ENCODE measurements around the gene GALNT10. TPM values are rescaled to one million over a fixed set of nuclear protein-coding genes. Genes with fewer than 3 reads are reported as not detected.

GALNT10 gene
- total and polyA plus RNA-seq, 10 of the 15 experiments (the other 5 are each of a cell fraction or from before 2014, with no cell fraction given) = 3.9 to 35.4 (median 15.5) TPM

DNA sequence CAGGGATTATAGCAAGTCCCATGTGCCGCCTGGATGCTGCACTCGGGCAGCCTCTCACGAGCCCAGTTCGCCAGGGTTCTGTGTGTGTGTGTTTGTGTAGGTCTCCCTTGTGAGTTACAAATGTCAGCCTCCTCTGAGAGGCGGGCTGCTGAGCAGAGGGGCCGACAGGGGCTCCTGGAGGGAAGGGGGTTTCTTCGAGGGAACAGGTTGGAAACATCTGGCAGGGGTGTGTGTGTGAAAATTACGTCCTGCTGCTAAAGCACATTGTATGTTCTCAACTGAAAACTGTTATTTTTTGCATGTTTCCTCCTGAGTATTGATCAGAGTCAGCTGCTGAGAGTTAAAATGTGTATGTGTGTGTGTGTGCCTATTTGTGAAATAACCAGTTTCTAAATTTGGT, 9.7 kb downstream of the GALNT10 start:
- peak overlapping the region; percentile 18 for H3K27ac ChIP-seq (ENCODE audit: control insufficient read depth, insufficient read depth)
- no peaks in the 10 kb centered on the region for H3K27me3 ChIP-seq (replicated peaks in 1 of 2; ENCODE audit: control insufficient read depth in 2 of 2, insufficient read depth in 2 of 2, low read length in 1 of 2)
- ATAC-seq (no peak), DNase-seq (ENCODE audit: low read depth, low spot score) (no peak), FAIRE-seq (no peak)
- no peak overlapping the region for H3K4me3 ChIP-seq
- no peak overlapping the region for H2AFZ ChIP-seq (ENCODE audit: control insufficient read depth, low read depth, low read length)
- ChIA-PET POLR2A (interaction anchor here (1.3 to 5.6 kb wide), 3 partner anchors 9 to 16 kb away, joined by 3 to 51 read pairs (median 4); partner anchors contain the start of gene GALNT10), CTCF (interaction anchor here (1.1 to 4.8 kb wide), 5 partner anchors 10 to 204 kb away, joined by 5 to 50 read pairs (median 7); partner anchors contain the start of gene GALNT10), SMC1A (ENCODE audit: uncharacterized antibody, unreplicated experiment) (interaction anchor here (1.1 to 4.5 kb wide), 7 partner anchors 8 to 205 kb away, joined by 3 to 28 read pairs (median 7); no protein-coding TSS in a partner anchor), RAD21 (ENCODE audit: unreplicated experiment) (interaction anchor here (0.9 to 3.4 kb wide), 3 partner anchors 9 to 204 kb away, joined by 4 to 24 read pairs (median 13); partner anchors contain the start of gene GALNT10)
- BruUV-seq (replicated peaks) = no TSS peak
- H4K20me1 ChIP-seq (ENCODE audit: control insufficient read depth, insufficient read depth) = no peaks in the 10 kb centered on the region
- H3K79me2 ChIP-seq (ENCODE audit: control insufficient read depth, insufficient read depth, low read length) = peaks cover 59% of the 10 kb centered on the region
- no peaks in the 10 kb centered on the region for H3K9me3 ChIP-seq (replicated peaks; ENCODE audit: control insufficient read depth, insufficient read depth, low read length)
- H3K9ac ChIP-seq (ENCODE audit: control insufficient read depth, insufficient read depth, low read length) = no peak overlapping the region; the same call in 1 of the 2 replicates
- WGBS (ENCODE audit: insufficient coverage, insufficient replicate concordance, low lambda C conversion rate, missing lambda C conversion rate) = 93% methylated on average over 8 of the region's 8 CpGs
- peaks cover 0 to 7% of the 10 kb centered on the region in 2 experiments; a peak in 1 of 4 replicates for H3K36me3 ChIP-seq (ENCODE audit: control insufficient read depth in 2 of 2, insufficient read depth in 2 of 2, low read length in 1 of 2)
- TF ChIP-seq ZNF384 (IDR thresholded peaks at IDR 0.05; ENCODE audit: borderline replicate concordance, low read depth, low read length) (no peak), TAF1 (IDR thresholded peaks at IDR 0.05; ENCODE audit: borderline replicate concordance, low read depth, low read length) (no peak), ZNF622 (IDR thresholded peaks at IDR 0.05) (no peak), FOS (IDR thresholded peaks at IDR 0.05; ENCODE audit: borderline replicate concordance, extremely low read depth, insufficient read length) (no peak)
- TF ChIP-seq, protein P1, sequence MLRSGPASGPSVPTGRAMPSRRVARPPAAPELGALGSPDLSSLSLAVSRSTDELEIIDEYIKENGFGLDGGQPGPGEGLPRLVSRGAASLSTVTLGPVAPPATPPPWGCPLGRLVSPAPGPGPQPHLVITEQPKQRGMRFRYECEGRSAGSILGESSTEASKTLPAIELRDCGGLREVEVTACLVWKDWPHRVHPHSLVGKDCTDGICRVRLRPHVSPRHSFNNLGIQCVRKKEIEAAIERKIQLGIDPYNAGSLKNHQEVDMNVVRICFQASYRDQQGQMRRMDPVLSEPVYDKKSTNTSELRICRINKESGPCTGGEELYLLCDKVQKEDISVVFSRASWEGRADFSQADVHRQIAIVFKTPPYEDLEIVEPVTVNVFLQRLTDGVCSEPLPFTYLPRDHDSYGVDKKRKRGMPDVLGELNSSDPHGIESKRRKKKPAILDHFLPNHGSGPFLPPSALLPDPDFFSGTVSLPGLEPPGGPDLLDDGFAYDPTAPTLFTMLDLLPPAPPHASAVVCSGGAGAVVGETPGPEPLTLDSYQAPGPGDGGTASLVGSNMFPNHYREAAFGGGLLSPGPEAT (IDR thresholded peaks at IDR 0.05; ENCODE audit: low read depth) = no peak
- in situ Hi-C loops (cut with MboI) = no loop called here
- H3K4me1 ChIP-seq (ENCODE audit: control insufficient read depth, insufficient read depth, low read length) = peaks cover 46% of the 10 kb centered on the region
- intact Hi-C loops (cut with micrococcal nuclease; ENCODE audit: unreplicated experiment) = no loop called here
- H3K4me2 ChIP-seq (ENCODE audit: control insufficient read depth, insufficient read depth) = peak overlapping the region; percentile 43
